Activated T-helper 17 cell treated with anti-CD3 and anti-CD28 coated beads, Interleukin-2, amount 50 U/mL, for 72 hours (primary cell): Measurements from ENCODE around the gene B4GALT3. TPM values are rescaled to one million over a fixed set of nuclear protein-coding genes. Genes with fewer than 3 reads are reported as not detected.

Source experiments
- ATAC-seq: fragments of 150-1000 bp; cut with Tn5 transposase; replicated peaks from 2 replicates; pipeline ENCODE4 v1.10.0; 2021; ENCODE audit warnings: mild to moderate bottlenecking, moderate library complexity
- H3K27ac Mint-ChIP-seq: one replicate; pipeline ENCODE4 v1.8.0; 2022; ENCODE audit warnings: mixed read lengths
- H3K27me3 Mint-ChIP-seq: one replicate; pipeline ENCODE4 v1.8.0; 2022; ENCODE audit warnings: mixed read lengths
- H3K36me3 Mint-ChIP-seq: one replicate; pipeline ENCODE4 v1.8.0; 2022; ENCODE audit warnings: low read depth, mild to moderate bottlenecking, mixed read lengths
- H3K4me1 Mint-ChIP-seq: one replicate; pipeline ENCODE4 v1.8.0; 2022; ENCODE audit warnings: mixed read lengths
- H3K4me3 Mint-ChIP-seq: one replicate; pipeline ENCODE4 v1.8.0; 2022; ENCODE audit warnings: mild to moderate bottlenecking, mixed read lengths
- H3K9me3 Mint-ChIP-seq: one replicate; pipeline ENCODE4 v1.8.0; 2022; ENCODE audit warnings: mixed read lengths
- total RNA-seq, 2 donors: library from RNA; stranded (reverse); gene quantifications; one replicate each; pipeline ENCODE4 v1.2.3, GENCODE V29; 2022

B4GALT3 gene
- total RNA-seq, 2 donors from 2014 or later: 55.7 to 60.9 TPM

DNA sequence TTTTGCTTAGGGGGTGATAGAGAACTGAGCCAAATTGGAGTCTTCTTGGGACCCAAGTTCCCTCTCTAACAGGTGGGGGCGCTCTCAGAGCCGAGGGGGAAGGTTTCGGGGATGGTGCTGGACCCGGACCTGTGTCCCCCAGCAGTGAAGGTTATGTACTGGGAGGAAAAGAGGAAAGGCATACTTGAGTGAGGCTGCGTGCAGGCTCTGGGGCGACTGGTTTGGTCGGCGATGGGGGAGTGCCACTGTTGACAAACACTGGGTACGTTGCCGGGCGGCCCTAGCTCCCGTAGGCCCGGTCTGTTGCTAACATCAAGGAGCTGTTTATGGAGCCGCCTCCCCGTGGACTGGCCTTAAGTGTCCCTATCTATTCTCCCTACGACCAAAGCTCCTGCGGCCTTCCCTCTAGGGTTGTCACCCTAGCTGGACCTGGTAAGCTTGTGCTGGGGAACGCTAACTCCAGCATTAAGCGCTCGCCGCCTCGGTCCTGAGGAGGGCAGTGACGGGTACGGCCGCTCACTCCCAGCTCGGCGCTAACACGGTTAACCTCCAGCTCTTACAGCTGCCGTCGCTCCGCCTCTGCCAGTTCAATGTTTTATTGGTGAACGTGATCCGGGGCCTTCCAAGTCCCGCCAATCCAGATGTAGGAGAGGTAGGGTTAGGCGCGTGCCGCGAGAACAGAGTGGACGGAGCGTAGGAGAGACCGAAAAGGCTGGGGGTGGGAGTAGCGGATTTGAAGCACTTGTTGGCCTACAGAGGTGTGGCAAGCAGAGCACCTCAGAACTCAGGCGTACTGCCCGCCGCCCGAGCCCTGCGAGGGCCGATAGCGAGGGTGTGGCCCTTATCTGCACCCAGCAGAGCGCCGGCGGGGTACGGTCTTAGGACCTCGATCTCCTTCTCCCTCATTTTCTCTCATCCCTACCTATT lies 11.3 kb downstream of the B4GALT3 start, which contains the start of gene PPOX:
TSS of gene PPOX (plus strand) at position 685 of the 927 bp plus-strand sequence. CDS start 422 bp downstream, outside the sequence.
- peak; percentile 97 for ATAC-seq
- Mint-ChIP-seq H3K36me3 (peaks cover 86% of the 10 kb centered on the region), H3K4me1 (peaks cover 24% of the 10 kb centered on the region), H3K27me3 (no peaks in the 10 kb centered on the region), H3K4me3 (peak within 1 kb of the TSS; percentile 92), H3K9me3 (no peaks in the 10 kb centered on the region), H3K27ac (peak within 1 kb of the TSS; percentile 97)

DNA sequence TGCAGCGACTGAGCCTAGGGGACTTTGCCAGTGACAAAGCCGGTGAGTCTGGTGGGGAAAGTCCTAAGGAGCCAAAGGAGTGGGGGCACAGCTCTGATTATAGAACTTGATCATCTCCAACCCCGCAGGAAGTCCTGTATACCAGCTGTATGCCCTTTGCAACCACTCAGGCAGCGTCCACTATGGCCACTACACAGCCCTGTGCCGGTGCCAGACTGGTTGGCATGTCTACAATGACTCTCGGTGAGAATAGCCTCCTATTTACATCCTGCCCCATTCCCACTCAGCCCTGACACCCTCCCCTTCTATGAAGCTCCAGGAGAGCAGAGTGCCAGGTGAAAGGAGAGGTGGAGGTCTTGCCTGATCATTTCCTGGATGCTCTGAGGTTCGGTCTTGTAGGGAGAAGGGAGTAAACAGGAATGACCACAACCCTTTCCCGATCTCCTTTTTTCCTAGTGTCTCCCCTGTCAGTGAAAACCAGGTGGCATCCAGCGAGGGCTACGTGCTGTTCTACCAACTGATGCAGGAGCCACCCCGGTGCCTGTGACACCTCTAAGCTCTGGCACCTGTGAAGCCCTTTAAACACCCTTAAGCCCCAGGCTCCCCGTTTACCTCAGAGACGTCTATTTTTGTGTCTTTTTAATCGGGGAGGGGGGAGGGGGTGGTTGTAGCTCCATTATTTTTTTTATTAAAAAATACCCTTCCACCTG lies 12.3 kb downstream of the B4GALT3 start:
- Mint-ChIP-seq H3K27me3 (no peaks in the 10 kb centered on the region), H3K9me3 (no peaks in the 10 kb centered on the region), H3K4me3 (peak overlapping the region; percentile 92), H3K27ac (peak overlapping the region; percentile 97), H3K36me3 (peaks cover 84% of the 10 kb centered on the region), H3K4me1 (peaks cover 23% of the 10 kb centered on the region)
- ATAC-seq: no peak

DNA sequence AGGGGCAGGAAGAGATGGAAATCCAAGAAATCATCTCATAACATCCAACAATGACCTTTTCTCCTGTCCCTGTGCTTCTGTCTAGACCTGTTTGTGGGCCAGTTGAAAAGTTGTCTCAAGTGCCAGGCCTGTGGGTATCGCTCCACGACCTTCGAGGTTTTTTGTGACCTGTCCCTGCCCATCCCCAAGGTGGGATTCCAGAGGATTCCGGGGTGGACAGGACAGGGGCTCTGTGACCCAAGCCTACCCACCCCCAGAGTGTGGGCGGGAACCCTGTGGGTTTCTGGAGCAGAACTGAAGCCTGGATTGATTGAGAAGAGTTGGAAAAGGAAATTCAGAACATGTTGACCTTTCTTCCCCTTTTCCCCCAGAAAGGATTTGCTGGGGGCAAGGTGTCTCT lies 13.5 kb downstream of the B4GALT3 start:
- ATAC-seq: no peak
- peaks cover 82% of the 10 kb centered on the region for H3K36me3 Mint-ChIP-seq
- H3K27ac Mint-ChIP-seq: peak overlapping the region; percentile 79
- no peaks in the 10 kb centered on the region for H3K27me3 Mint-ChIP-seq
- H3K9me3 Mint-ChIP-seq: no peaks in the 10 kb centered on the region
- no peak overlapping the region for H3K4me3 Mint-ChIP-seq
- peaks cover 26% of the 10 kb centered on the region for H3K4me1 Mint-ChIP-seq

DNA sequence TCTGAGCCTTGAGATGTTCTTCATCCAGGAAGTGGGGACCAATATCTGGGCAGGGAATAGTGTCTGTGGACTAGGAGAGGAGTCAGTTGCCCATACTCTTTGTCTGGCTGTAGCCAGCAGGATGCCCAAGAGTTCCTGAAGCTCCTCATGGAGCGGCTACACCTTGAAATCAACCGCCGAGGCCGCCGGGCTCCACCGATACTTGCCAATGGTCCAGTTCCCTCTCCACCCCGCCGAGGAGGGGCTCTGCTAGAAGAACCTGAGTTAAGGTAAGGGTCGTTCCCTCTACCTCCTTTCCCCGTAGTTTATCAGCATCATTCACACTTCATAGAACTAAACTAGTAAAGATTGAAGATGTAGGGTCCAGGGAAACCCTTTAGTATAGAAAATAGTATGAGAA lies 14.5 kb downstream of the B4GALT3 start:
- ATAC-seq: no peak
- H3K27ac Mint-ChIP-seq: peak overlapping the region; percentile 79
- H3K4me3 Mint-ChIP-seq: no peak overlapping the region
- peaks cover 82% of the 10 kb centered on the region for H3K36me3 Mint-ChIP-seq
- H3K27me3 Mint-ChIP-seq: no peaks in the 10 kb centered on the region
- H3K4me1 Mint-ChIP-seq: peaks cover 30% of the 10 kb centered on the region
- H3K9me3 Mint-ChIP-seq: no peaks in the 10 kb centered on the region

DNA sequence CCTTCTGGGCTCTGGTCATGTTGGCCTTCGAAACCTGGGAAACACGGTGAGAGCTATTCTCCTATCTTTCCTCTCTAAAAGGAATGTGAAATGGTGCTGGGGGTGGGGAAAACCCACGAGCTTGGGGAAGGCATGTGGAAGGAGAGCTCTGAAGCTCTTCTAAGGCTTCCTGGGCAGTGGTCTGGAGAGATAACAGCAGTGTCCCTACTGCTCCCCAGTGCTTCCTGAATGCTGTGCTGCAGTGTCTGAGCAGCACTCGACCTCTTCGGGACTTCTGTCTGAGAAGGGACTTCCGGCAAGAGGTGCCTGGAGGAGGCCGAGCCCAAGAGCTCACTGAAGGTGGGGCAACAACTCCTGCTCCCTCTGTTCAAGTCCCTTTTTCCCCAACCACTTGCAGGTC lies 15.3 kb downstream of the B4GALT3 start:
- Mint-ChIP-seq H3K27ac (peak overlapping the region; percentile 79), H3K27me3 (no peaks in the 10 kb centered on the region), H3K9me3 (no peaks in the 10 kb centered on the region), H3K4me3 (peak overlapping the region; percentile 83), H3K36me3 (peaks cover 87% of the 10 kb centered on the region), H3K4me1 (peaks cover 30% of the 10 kb centered on the region)
- no peak for ATAC-seq

DNA sequence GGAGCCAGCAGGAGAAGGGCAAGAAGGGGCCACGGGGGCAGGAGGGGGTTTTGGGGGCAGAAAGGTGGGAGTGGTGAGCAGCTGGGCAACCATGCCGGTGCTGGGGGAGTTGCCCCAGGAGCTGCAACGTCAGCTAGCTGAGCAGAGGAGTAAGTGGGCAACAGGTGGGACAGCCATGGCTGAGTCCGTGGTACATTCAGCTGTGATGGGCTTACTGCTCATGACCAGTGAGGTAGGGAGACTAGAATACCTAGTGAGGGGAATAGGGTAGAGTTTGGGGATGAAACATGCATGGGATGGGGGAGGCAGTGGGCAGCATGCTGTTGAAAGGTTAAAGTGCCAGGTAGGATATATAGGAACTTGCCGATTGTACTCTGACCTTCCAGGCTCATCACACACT lies 15.7 kb downstream of the B4GALT3 start:
- Mint-ChIP-seq H3K27me3 (no peaks in the 10 kb centered on the region), H3K27ac (peak overlapping the region; percentile 79), H3K36me3 (peaks cover 91% of the 10 kb centered on the region), H3K9me3 (no peaks in the 10 kb centered on the region), H3K4me1 (peaks cover 30% of the 10 kb centered on the region), H3K4me3 (peak overlapping the region; percentile 83)
- ATAC-seq: no peak

DNA sequence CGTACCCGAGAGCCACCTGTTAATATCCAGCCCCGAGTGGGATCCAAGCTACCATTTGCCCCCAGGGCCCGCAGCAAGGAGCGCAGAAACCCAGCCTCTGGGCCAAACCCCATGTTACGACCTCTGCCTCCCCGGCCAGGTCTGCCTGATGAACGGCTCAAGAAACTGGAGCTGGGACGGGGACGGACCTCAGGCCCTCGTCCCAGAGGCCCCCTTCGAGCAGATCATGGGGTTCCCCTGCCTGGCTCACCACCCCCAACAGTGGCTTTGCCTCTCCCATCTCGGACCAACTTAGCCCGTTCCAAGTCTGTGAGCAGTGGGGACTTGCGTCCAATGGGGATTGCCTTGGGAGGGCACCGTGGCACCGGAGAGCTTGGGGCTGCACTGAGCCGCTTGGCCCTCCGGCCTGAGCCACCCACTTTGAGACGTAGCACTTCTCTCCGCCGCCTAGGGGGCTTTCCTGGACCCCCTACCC lies 16.6 kb downstream of the B4GALT3 start:
- H3K27ac Mint-ChIP-seq: peak overlapping the region; percentile 79
- no peak for ATAC-seq
- H3K4me3 Mint-ChIP-seq: peak overlapping the region; percentile 83
- peaks cover 33% of the 10 kb centered on the region for H3K4me1 Mint-ChIP-seq
- peaks cover 90% of the 10 kb centered on the region for H3K36me3 Mint-ChIP-seq
- H3K9me3 Mint-ChIP-seq: no peaks in the 10 kb centered on the region
- no peaks in the 10 kb centered on the region for H3K27me3 Mint-ChIP-seq

DNA sequence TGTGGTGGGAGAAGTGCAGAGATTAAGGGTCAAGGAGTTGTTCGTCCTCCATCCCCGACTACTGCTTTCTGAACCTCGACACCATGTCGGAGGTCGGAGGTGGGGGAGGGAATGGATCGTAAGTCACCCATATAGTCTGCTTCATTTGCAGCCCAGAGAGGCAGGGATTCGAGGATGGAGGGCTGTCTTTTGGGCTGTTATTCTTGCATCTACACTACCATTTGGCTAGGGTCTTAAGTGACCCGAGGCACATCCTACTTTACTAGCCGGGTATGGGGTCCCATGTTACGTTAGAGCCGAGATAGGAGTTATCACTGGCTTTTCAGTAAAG lies 17.4 kb downstream of the B4GALT3 start:
- H3K4me1 Mint-ChIP-seq: peaks cover 41% of the 10 kb centered on the region
- peaks cover 92% of the 10 kb centered on the region for H3K36me3 Mint-ChIP-seq
- peak overlapping the region; percentile 83 for H3K4me3 Mint-ChIP-seq
- peak overlapping the region; percentile 92 for H3K27ac Mint-ChIP-seq
- no peaks in the 10 kb centered on the region for H3K9me3 Mint-ChIP-seq
- no peaks in the 10 kb centered on the region for H3K27me3 Mint-ChIP-seq
- no peak for ATAC-seq

DNA sequence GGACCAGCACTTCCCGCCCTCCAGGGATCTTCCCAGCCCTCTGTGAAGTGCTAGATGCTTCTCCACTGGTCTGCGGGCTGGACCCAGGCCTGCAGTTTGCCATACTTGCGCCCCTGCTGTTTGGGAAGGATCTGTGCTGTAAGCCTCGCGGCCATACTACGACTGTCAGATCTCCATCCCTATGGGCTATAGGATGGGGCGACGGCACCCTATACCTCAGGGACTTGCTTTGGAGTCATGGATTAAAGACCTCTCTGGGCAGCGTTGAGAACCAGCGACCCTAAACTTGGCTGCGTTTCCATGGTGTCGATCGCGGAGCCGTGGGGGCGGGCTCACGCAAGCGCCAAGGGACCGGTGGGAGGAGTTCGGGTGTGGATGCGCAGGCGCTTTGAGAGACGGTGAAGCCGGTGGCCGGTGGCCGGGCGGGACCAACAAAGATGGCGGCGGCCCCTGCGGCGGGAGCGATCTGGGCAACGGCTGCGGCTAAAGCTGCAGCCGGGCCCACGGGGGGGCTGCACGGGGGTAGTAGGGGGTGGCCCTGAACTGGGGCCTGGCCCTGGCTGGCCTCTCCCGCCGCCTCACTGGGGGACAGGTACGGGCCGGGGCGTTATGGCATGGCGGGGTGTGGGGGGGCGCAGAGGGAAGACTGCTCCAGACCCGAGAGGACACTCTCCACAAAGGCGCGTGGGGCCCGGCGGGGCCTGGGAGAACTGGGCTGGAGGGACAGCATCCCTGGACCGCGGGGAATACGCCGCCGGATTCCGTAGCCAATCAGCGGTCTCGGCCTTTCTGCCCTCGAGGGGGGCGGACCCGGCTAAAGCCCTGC lies 18.0 kb downstream of the B4GALT3 start, which contains the start of gene USP21:
TSS of gene USP21 (plus strand) at position 414 of the 826 bp plus-strand sequence. CDS start 1,141 bp downstream, outside the sequence.
- peaks cover 44% of the 10 kb centered on the region for H3K4me1 Mint-ChIP-seq
- ATAC-seq: peak; percentile 95
- H3K27ac Mint-ChIP-seq: peak within 1 kb of the TSS; percentile 92
- H3K27me3 Mint-ChIP-seq: no peaks in the 10 kb centered on the region
- H3K9me3 Mint-ChIP-seq: no peaks in the 10 kb centered on the region
- peaks cover 90% of the 10 kb centered on the region for H3K36me3 Mint-ChIP-seq
- peak within 1 kb of the TSS; percentile 83 for H3K4me3 Mint-ChIP-seq

DNA sequence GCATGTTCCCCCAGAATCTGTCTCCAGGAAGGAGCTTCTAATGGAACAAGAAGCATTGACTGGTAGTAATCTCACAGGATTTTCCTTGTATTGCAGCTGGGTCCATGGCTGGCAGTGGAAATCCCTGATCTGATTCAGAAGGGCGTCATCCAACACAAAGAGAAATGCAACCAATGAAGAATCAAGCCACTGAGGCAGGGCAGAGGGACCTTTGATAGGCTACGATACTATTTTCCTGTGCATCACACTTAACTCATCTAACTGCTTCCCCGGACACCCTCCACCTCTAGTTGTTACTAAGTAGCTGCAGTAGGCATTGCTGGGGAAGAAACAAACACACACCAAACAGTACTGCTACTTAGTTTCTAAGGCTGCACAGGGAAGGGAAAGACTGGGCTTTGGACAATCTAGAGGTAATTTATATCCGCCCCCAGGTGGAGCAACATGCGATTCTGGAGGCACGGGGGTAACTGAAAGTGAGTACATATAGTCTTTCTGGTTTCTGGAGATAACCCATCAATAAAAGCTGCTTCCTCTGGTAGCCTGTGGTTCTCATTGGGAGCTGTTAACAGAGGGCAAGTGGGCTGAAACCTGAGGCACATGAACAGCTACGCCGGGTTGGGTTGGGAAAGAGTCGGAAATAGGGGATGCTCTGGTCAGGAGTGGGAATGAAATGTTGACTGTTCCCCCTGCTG lies 18.8 kb downstream of the B4GALT3 start:
- H3K4me3 Mint-ChIP-seq: peak overlapping the region; percentile 83
- no peaks in the 10 kb centered on the region for H3K27me3 Mint-ChIP-seq
- H3K9me3 Mint-ChIP-seq: no peaks in the 10 kb centered on the region
- ATAC-seq: no peak
- H3K4me1 Mint-ChIP-seq: peaks cover 42% of the 10 kb centered on the region
- H3K27ac Mint-ChIP-seq: peak overlapping the region; percentile 92
- peaks cover 87% of the 10 kb centered on the region for H3K36me3 Mint-ChIP-seq

DNA sequence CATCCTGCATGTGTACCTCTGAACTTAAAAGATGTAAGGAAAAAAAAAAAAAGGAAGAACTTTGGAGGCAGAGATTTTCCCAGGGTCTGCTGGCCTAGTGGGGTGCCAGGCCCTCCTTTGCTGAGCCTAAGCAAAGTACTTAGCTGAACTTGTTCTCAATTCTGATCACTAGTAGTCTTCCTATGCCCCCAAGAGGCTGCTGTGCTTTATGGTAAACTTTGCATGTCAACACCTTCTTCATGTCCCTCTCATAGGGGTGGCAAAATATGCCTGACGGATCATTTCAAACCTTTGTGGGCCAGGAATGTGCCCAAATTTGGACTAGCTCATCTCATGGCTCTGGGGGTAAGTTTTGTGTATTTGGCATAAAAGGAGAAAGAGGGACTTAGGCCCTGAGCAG lies 19.4 kb downstream of the B4GALT3 start:
- peak overlapping the region; percentile 92 for H3K27ac Mint-ChIP-seq
- no peaks in the 10 kb centered on the region for H3K9me3 Mint-ChIP-seq
- peak overlapping the region; percentile 83 for H3K4me3 Mint-ChIP-seq
- H3K27me3 Mint-ChIP-seq: no peaks in the 10 kb centered on the region
- H3K4me1 Mint-ChIP-seq: peaks cover 38% of the 10 kb centered on the region
- no peak for ATAC-seq
- H3K36me3 Mint-ChIP-seq: peaks cover 81% of the 10 kb centered on the region

DNA sequence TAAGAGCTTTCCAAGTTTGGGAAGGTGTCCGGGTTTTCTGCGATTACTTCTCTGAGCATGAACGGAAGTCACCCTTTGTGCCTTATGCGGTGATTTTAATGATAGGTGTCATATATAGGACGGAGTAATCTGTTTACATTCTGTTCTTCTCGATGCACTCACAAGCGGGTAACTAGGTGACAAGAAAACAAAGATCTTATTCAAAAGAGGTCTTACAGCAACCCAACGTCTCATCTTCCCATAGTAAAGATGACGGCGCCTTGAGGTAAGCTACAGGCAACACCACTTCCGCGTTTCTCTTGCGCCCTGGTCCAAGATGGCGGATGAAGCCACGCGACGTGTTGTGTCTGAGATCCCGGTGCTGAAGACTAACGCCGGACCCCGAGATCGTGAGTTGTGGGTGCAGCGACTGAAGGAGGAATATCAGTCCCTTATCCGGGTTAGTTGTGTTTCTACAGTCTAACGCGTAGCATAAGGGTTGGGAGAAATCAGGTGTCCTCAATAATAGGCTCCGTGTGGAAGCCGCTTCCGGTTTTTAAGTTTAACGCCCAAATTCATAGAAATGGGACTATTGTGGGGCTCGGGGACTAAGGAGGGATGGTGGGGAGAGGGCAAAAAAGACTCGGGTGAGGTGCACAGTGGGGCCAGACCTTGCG lies 23.5 kb downstream of the B4GALT3 start, which contains the start of gene UFC1:
TSS of gene UFC1 (plus strand) at position 297 of the 656 bp plus-strand sequence. CDS start at position 317, 20 bp downstream.
- H3K4me3 Mint-ChIP-seq: peak within 1 kb of the TSS; percentile 97
- peak within 1 kb of the TSS; percentile 99 for H3K27ac Mint-ChIP-seq
- H3K4me1 Mint-ChIP-seq: peaks cover 25% of the 10 kb centered on the region
- no peaks in the 10 kb centered on the region for H3K27me3 Mint-ChIP-seq
- peak; percentile 97 for ATAC-seq
- no peaks in the 10 kb centered on the region for H3K9me3 Mint-ChIP-seq
- H3K36me3 Mint-ChIP-seq: peaks cover 46% of the 10 kb centered on the region

DNA sequence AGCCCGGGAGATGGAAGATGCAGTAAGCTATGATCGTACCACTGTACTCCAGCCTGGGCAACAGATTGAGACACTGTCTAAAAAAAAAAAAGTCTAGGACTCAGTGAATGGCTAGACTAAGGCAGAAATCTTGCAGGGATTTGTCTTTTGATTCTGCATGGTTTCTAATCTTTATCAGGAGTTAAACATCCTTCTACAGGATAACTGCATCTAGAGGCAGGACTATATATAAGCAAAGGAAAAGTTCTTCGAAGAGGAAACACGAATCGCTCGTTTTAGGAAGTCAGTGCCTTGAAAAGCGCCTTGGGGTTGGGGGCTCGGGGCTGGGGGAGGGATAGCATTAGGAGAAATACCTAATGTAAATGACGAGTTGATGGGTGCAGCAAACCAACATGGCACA lies 24.1 kb downstream of the B4GALT3 start:
- peak; percentile 14 for ATAC-seq
- peaks cover 39% of the 10 kb centered on the region for H3K36me3 Mint-ChIP-seq
- H3K4me3 Mint-ChIP-seq: peak overlapping the region; percentile 97
- H3K27me3 Mint-ChIP-seq: no peaks in the 10 kb centered on the region
- peak overlapping the region; percentile 99 for H3K27ac Mint-ChIP-seq
- no peaks in the 10 kb centered on the region for H3K9me3 Mint-ChIP-seq
- H3K4me1 Mint-ChIP-seq: peaks cover 19% of the 10 kb centered on the region
